Astrocyte of the spinal cord (primary cell): ENCODE data around the gene GRK5.

Experiments
- DNase-seq: peaks from one replicate; pipeline ENCODE4 v3.0.0; 2011; ENCODE audit warnings: low read depth, low spot score
- H3K4me3 ChIP-seq: 2 replicates; pipeline ENCODE4 v1.5.1; 2011; ENCODE audit warnings: low read depth, mild to moderate bottlenecking, low read length, moderate library complexity
- CTCF ChIP-seq: IDR thresholded peaks from 2 replicates; pipeline ENCODE4 v1.5.1; 2012; ENCODE audit warnings: low read depth, mild to moderate bottlenecking, low read length, inconsistent platforms
- in situ Hi-C: cut with HindIII; loops from 2 replicates; pipeline ENCODE4 v1.10.0; 2017; ENCODE audit warnings: low sequenced_read_pairs

Gene GRK5

DNA sequence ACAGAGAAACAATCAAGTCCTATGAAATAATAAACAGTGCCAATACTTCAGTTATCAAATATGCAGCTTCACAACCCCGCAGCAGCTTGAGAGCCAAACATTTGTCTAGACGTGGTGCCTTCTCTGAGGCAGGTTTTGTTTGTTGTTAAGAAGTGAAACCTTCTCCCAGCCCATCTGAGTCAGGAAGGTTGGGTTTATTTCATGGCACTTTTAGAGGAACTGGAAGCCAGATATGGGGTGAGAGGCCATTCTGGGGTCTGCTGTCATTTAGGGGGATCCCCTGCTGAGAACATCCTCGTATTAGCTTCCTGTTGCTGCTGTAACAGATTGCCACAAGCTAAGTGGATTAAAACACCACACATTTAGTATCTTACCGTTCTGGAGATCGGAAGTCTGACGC is 113.6 kb downstream of the GRK5 start:
- no peak for DNase-seq
- no peak overlapping the region for H3K4me3 ChIP-seq
- in situ Hi-C loops, result no loop called here
- no peak for TF ChIP-seq CTCF

DNA sequence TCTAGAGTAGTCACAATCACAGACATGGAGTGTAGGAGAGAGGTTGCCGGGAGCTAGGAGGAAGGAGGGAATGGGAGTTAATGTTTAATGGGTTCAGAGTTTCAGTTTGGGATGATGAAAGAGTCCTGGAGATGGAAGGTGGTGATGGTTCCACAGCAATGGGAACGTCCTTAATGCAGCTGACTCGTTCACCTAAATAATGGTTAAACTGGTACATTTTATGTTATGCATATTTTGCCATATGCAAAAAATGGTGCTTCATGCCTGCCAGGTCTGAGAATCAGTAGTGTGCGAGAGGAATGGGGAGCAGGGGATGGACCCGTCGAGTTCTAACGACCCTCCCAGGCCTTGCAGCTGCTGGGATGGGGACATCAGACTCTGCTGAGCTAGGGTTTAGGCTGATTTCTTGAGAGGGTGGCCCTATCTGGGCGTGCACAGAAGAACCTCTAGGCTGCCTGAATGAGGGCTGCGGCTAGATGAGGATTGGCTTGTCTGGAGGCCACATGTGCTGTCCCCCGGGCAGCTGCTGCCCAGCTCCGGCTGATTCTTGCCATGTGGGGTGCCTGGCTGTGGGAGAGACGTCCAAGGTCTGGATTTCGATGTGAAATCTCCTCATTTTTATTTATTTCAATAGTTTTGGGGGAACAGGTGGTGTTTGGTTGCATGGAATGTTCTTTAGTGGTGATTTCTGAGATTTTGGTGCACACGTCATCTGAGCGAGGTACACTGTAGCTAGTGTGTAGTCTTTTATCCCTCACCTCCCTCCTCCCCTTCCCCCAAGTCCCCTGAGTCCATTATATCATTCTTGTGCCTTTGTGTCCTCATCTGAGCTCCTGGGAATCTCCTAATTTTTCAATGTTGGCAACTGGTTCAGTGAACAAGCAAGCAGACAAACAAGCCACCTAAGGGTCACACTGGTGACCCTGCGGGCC is 116.0 kb downstream of the GRK5 start:
- H3K4me3 ChIP-seq, result no peak overlapping the region
- TF ChIP-seq CTCF, result no peak
- in situ Hi-C loops, result no loop called here
- no peak for DNase-seq

- DNase-seq, result no peak
- no peak for TF ChIP-seq CTCF
Measured at GRCh38 chr10:119325131-119325530, 117.8 kb downstream of the GRK5 start.

GRCh38 chr10:119326167-119326566 is 118.8 kb downstream of the GRK5 start:
- H3K4me3 ChIP-seq, result no peak overlapping the region
- TF ChIP-seq CTCF, result no peak
- DNase-seq, result no peak
- in situ Hi-C loops, result no loop called here

More at GRCh38 chr10:119325131-119325530, 117.8 kb downstream of the GRK5 start:
- in situ Hi-C loops, result no loop called here
- no peak overlapping the region for H3K4me3 ChIP-seq

DNA sequence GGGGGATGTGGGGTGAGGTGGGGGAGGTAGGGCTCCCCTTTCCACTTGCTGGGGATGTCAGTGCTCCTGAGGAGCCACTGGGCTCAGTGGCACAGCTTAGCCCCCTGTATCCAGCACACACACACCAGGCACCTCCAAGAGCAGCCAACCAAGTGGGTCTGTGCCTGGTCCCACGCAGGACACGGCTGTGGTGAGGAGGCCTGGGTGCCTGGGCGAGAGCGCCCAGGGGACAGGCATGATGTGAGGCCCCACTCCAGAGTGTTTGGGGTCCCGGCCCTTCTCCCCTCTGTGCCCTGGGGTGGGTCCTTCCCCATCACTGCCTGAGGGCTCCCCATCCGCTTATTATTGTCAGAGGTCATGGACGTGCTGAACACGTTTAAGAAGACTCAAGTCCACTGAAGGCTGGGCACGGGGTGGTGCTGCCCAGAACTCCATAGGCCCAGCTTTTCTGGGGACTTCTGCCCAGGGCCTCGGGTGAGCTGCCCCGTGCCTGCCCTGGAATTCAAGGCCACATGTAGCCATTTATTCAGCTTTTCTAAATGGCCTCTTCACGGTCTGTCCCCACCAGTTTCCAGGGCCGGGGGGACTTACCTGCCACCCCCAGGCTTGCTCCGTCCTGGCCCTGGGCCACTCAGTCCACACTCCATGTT is 119.8 kb downstream of the GRK5 start:
- no peak for TF ChIP-seq CTCF
- H3K4me3 ChIP-seq, result no peak overlapping the region
- no peak for DNase-seq
- in situ Hi-C loops, result no loop called here

GRCh38 chr10:119328223-119328622 is 120.9 kb downstream of the GRK5 start:
- H3K4me3 ChIP-seq, result no peak overlapping the region
- in situ Hi-C loops, result no loop called here
- TF ChIP-seq CTCF, result no peak
- DNase-seq, result no peak
